Ishikawa (cell line): ENCODE data around the gene TPO.

ENCODE experiments used
- CEBPB ChIP-seq: IDR thresholded peaks from 2 replicates; pipeline ENCODE4 v1.6.1; 2012
- CREB1 ChIP-seq: IDR thresholded peaks from 2 replicates; pipeline ENCODE4 v1.6.1; 2012; ENCODE audit warnings: low read depth
- EGR1 ChIP-seq: IDR thresholded peaks from 2 replicates; pipeline ENCODE4 v1.6.1; 2012
- EP300 ChIP-seq: IDR thresholded peaks from 2 replicates; pipeline ENCODE4 v1.6.1; 2012; ENCODE audit warnings: borderline replicate concordance
- FOXM1 ChIP-seq: IDR thresholded peaks from 2 replicates; pipeline ENCODE4 v1.6.1; 2012; ENCODE audit warnings: low read depth, borderline replicate concordance
- NFIC ChIP-seq: IDR thresholded peaks from 2 replicates; pipeline ENCODE4 v1.6.1; 2012
- RAD21 ChIP-seq: IDR thresholded peaks from 2 replicates; pipeline ENCODE4 v1.6.1; 2012; ENCODE audit warnings: low read depth
- TAF1 ChIP-seq: IDR thresholded peaks from 2 replicates; pipeline ENCODE4 v1.6.1; 2012; ENCODE audit warnings: low read depth, mild to moderate bottlenecking
- TCF12 ChIP-seq: IDR thresholded peaks from 2 replicates; pipeline ENCODE4 v1.6.1; 2012; ENCODE audit warnings: low read depth
- TEAD4 ChIP-seq: IDR thresholded peaks from 2 replicates; pipeline ENCODE4 v1.6.1; 2012
- YY1 ChIP-seq: IDR thresholded peaks from 2 replicates; pipeline ENCODE4 v1.6.1; 2012; ENCODE audit warnings: low read depth
- ZBTB7A ChIP-seq: IDR thresholded peaks from 2 replicates; pipeline ENCODE4 v1.6.1; 2012; ENCODE audit warnings: low read depth
- TF ChIP-seq, protein P1 (sequence below): IDR thresholded peaks from 2 replicates; pipeline ENCODE4 v1.6.1; 2012; ENCODE audit warnings: low read depth, mild to moderate bottlenecking
- TF ChIP-seq, protein P2 (sequence below): IDR thresholded peaks from 2 replicates; pipeline ENCODE4 v1.6.1; 2012
- TF ChIP-seq, protein P3 (sequence below): IDR thresholded peaks from 2 replicates; pipeline ENCODE4 v1.6.1; 2012

The TPO gene

DNA sequence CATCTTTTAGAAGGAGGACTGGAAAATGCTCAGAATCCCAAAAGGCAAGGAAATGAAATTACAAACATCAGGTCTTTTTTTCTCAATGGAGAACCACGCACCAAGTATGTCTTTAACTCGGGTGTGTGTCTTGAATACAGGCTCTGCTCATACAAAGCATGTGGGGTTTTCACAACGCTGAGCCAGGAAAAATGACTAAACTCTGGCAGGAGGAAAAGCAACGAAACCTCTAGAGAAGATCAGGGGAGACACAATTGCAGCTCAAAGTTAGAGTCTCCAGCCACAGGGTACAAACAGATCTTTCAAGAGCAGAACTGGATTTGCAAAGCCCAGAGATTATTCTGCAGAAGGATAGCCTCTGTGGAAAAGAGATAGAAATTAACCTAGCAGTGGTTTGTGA, 42.8 kb upstream of the TPO start:
- TF ChIP-seq YY1: no peak
- no peak for TF ChIP-seq ZBTB7A
- TF ChIP-seq, protein P1, sequence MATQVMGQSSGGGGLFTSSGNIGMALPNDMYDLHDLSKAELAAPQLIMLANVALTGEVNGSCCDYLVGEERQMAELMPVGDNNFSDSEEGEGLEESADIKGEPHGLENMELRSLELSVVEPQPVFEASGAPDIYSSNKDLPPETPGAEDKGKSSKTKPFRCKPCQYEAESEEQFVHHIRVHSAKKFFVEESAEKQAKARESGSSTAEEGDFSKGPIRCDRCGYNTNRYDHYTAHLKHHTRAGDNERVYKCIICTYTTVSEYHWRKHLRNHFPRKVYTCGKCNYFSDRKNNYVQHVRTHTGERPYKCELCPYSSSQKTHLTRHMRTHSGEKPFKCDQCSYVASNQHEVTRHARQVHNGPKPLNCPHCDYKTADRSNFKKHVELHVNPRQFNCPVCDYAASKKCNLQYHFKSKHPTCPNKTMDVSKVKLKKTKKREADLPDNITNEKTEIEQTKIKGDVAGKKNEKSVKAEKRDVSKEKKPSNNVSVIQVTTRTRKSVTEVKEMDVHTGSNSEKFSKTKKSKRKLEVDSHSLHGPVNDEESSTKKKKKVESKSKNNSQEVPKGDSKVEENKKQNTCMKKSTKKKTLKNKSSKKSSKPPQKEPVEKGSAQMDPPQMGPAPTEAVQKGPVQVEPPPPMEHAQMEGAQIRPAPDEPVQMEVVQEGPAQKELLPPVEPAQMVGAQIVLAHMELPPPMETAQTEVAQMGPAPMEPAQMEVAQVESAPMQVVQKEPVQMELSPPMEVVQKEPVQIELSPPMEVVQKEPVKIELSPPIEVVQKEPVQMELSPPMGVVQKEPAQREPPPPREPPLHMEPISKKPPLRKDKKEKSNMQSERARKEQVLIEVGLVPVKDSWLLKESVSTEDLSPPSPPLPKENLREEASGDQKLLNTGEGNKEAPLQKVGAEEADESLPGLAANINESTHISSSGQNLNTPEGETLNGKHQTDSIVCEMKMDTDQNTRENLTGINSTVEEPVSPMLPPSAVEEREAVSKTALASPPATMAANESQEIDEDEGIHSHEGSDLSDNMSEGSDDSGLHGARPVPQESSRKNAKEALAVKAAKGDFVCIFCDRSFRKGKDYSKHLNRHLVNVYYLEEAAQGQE: no peak
- no peak for TF ChIP-seq TCF12
- TF ChIP-seq, protein P2, sequence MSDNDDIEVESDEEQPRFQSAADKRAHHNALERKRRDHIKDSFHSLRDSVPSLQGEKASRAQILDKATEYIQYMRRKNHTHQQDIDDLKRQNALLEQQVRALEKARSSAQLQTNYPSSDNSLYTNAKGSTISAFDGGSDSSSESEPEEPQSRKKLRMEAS: no peak
- no peak for TF ChIP-seq NFIC
- TF ChIP-seq TEAD4: no peak
- TF ChIP-seq EP300: no peak
- no peak for TF ChIP-seq RAD21
- no peak for TF ChIP-seq TAF1
- no peak for TF ChIP-seq CREB1
- TF ChIP-seq, protein P3, sequence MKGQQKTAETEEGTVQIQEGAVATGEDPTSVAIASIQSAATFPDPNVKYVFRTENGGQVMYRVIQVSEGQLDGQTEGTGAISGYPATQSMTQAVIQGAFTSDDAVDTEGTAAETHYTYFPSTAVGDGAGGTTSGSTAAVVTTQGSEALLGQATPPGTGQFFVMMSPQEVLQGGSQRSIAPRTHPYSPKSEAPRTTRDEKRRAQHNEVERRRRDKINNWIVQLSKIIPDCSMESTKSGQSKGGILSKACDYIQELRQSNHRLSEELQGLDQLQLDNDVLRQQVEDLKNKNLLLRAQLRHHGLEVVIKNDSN: no peak
- TF ChIP-seq EGR1: no peak
- no peak for TF ChIP-seq CEBPB
- no peak for TF ChIP-seq FOXM1

DNA sequence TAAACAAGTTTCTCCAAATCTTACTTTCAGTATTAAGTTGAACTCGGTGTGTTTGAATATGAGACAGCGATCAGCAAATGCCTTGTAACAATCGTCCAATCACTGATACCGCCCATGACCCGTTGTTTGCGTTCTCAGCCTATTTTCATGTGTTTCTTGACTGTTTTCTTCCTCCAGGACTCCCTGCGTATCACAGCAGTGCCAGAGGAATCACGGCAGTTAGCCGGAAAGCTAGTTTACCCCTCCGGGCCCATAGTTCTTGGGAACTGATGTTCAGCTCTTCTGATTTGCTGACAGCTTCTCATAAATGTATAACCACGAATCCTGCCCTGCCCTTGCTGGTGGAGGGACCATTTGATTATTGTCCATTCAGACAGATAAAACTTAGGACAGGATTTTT, 42.2 kb upstream of the TPO start:
- no peak for TF ChIP-seq TAF1
- no peak for TF ChIP-seq TEAD4
- TF ChIP-seq, protein P2: no peak
- no peak for TF ChIP-seq CREB1
- no peak for TF ChIP-seq ZBTB7A
- TF ChIP-seq RAD21: no peak
- TF ChIP-seq NFIC: no peak
- TF ChIP-seq, protein P3: no peak
- TF ChIP-seq TCF12: no peak
- no peak for TF ChIP-seq YY1
- no peak for TF ChIP-seq CEBPB
- TF ChIP-seq, protein P1: no peak
- TF ChIP-seq EP300: no peak
- no peak for TF ChIP-seq EGR1
- TF ChIP-seq FOXM1: no peak

DNA sequence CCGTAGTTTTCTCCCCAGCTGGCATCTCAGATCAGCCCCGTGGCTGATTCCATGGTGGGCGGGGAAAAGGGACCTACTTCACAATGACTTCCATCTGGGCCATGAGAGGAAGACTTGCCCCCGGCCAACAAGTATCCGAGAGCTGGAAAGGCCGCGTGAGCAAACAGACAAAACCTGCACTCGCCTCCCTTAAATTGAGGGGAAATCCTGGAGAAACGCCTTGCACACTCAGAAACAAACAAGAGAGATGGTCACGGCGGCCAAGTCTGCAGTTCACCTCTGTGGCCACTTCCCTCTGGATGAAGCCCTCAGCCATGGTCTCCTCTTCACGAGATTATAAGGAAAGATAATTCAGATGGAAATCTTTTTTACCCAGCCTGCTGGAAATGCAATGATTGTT, 39.4 kb upstream of the TPO start:
- TF ChIP-seq ZBTB7A (no peak), TEAD4 (no peak), TCF12 (no peak), NFIC (no peak)

DNA sequence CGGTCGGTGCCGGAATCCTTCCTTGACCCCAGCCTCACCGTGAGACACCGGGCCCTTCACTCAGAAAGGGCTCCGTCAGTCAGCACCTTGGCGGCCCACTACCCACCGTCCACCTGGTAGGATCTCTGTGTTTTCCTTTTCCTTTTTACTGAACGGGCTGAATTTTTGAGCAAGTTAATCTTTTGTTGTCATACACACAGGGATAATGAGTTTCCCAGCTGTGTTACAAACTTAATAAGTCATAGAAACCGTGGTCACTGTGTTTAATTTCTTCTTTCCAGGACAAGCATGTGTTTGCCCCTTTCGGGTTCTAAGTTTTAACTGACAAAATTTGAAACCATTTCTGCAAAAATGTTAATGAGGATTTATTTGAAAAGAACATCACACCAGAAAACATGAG, 39.0 kb upstream of the TPO start:
- no peak for TF ChIP-seq YY1
- TF ChIP-seq, protein P1: no peak
- no peak for TF ChIP-seq ZBTB7A
- no peak for TF ChIP-seq TAF1
- TF ChIP-seq TEAD4: no peak
- no peak for TF ChIP-seq NFIC
- no peak for TF ChIP-seq RAD21
- TF ChIP-seq, protein P2: no peak
- TF ChIP-seq TCF12: no peak
- no peak for TF ChIP-seq EP300
- TF ChIP-seq CEBPB: no peak
- TF ChIP-seq EGR1: no peak
- no peak for TF ChIP-seq CREB1
- no peak for TF ChIP-seq FOXM1

DNA sequence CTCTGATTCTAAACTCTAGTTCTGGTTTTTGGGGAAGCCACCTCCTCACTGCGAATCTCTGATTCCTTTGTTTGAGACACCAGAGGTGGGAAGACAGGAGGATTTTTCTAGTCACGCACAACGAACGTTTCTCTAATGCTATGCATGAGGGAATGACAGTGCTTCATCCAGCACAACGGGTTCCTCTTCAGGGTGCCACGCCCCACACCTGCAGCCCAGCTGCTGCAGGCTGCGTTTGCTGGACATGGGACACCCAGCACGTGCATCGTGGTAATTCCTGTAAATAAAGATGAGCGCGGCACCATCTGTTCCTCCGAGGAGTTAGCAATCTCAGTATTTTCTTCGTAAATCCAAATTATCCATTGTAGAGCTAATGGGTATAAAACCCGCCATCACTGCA, 37.5 kb upstream of the TPO start:
- TF ChIP-seq, protein P1: no peak
- TF ChIP-seq, protein P3: no peak
- TF ChIP-seq NFIC: no peak
- TF ChIP-seq FOXM1: no peak
- TF ChIP-seq RAD21: no peak
- TF ChIP-seq TAF1: no peak
- TF ChIP-seq EGR1: no peak
- no peak for TF ChIP-seq YY1
- TF ChIP-seq TCF12: no peak
- TF ChIP-seq TEAD4: no peak
- no peak for TF ChIP-seq CEBPB
- TF ChIP-seq, protein P2: no peak
- no peak for TF ChIP-seq CREB1
- TF ChIP-seq EP300: no peak
- TF ChIP-seq ZBTB7A: no peak
